Thoracic aorta (tissue), 2 donors: Measurements from ENCODE around the gene TEX261. TPM values are rescaled to one million over a fixed set of nuclear protein-coding genes. Genes with fewer than 3 reads are reported as not detected.

Experiments
- ATAC-seq: fragments of 150-250 bp; one replicate; pipeline ENCODE4 v1.8.0; 2017; ENCODE audit warnings: low read depth; ENCODE audit not compliant: insufficient number of reproducible peaks, low FRiP score
- DNase-seq: peaks from one replicate; pipeline ENCODE4 v3.0.0-alpha.2; 2020; ENCODE audit warnings: low spot score
- H3K27ac ChIP-seq, 2 donors: fragments of 200-600 bp; sonication (generic); 1 replicate in 1 of 2; 2 replicates in 1 of 2; pipeline ENCODE4 v1.5.1; 2016; ENCODE audit warnings: mild to moderate bottlenecking in 2 of 2, moderate library complexity in 2 of 2
- H3K27me3 ChIP-seq: fragments of 200-600 bp; sonication (generic); replicated peaks from 2 replicates; pipeline ENCODE4 v1.6.0; 2016; ENCODE audit warnings: mild to moderate bottlenecking; ENCODE audit not compliant: insufficient read depth
- H3K36me3 ChIP-seq: fragments of 200-600 bp; sonication (generic); one replicate; pipeline ENCODE4 v1.5.1; 2016
- H3K4me1 ChIP-seq, 2 donors: fragments of 200-600 bp; sonication (generic); 1 replicate in 1 of 2; 2 replicates in 1 of 2; pipeline versions ENCODE4 v1.5.1 to v1.6.0; 2016; ENCODE audit warnings: low read depth in 2 of 2, mild to moderate bottlenecking in 1 of 2; ENCODE audit not compliant: control insufficient read depth in 1 of 2
- H3K4me3 ChIP-seq: fragments of 200-600 bp; sonication (generic); 2 replicates; pipeline ENCODE4 v1.5.1; 2016; ENCODE audit warnings: mild to moderate bottlenecking
- H3K9me3 ChIP-seq: fragments of 200-600 bp; sonication (generic); 2 replicates; pipeline ENCODE4 v1.5.1; 2016
- CTCF ChIP-seq: fragments of 200-600 bp; sonication (generic); IDR thresholded peaks from one replicate; pipeline ENCODE4 v1.5.1; 2019; ENCODE audit warnings: antibody characterized with exemption
- total RNA-seq, 2 donors: library from RNA; depleted of rRNA; stranded (reverse); fragments of >200 nt; gene quantifications; one replicate each; pipeline versions ENCODE4 v1.1.0 to v1.2.3, GENCODE V29; 2016

Gene TEX261
- total RNA-seq, 2 donors from 2014 or later = 35.9 to 45.1 TPM

- Histone ChIP-seq H3K27me3 (peaks cover under 1% of the 10 kb centered on the region), H3K36me3 (no peaks in the 10 kb centered on the region), H3K27ac (no peak overlapping the region), H3K4me1 (no peaks in the 10 kb centered on the region), H3K9me3 (no peaks in the 10 kb centered on the region), H3K4me3 (no peak overlapping the region)
- TF ChIP-seq CTCF = no peak
- ATAC-seq = no peak
- no peak for DNase-seq
Measured at GRCh38 chr2:70959271-70959761, 35.4 kb downstream of the TEX261 start.

GRCh38 chr2:70958759-70959158 is 35.9 kb downstream of the TEX261 start:
- H3K27me3 ChIP-seq = peaks cover 5% of the 10 kb centered on the region
- no peaks in the 10 kb centered on the region for H3K4me1 ChIP-seq
- H3K9me3 ChIP-seq = no peaks in the 10 kb centered on the region
- no peak for ATAC-seq
- H3K27ac ChIP-seq = no peak overlapping the region
- no peak for TF ChIP-seq CTCF
- DNase-seq = no peak
- H3K36me3 ChIP-seq = no peaks in the 10 kb centered on the region
- H3K4me3 ChIP-seq = no peak overlapping the region

GRCh38 chr2:70957798-70958197 is 36.9 kb downstream of the TEX261 start:
- DNase-seq = no peak

GRCh38 chr2:70956141-70956540 is 38.5 kb downstream of the TEX261 start:
- H3K9me3 ChIP-seq = no peaks in the 10 kb centered on the region
- H3K4me3 ChIP-seq = no peak overlapping the region
- no peak overlapping the region for H3K27ac ChIP-seq
- ATAC-seq (no peak), DNase-seq (no peak)
- no peaks in the 10 kb centered on the region for H3K36me3 ChIP-seq
- peaks cover 5% of the 10 kb centered on the region for H3K27me3 ChIP-seq
- TF ChIP-seq CTCF = no peak
- H3K4me1 ChIP-seq = no peaks in the 10 kb centered on the region

More at GRCh38 chr2:70957798-70958197, 36.9 kb downstream of the TEX261 start:
- TF ChIP-seq CTCF = no peak
- H3K9me3 ChIP-seq = no peaks in the 10 kb centered on the region
- ATAC-seq = no peak
- no peaks in the 10 kb centered on the region for H3K36me3 ChIP-seq
- peaks cover 5% of the 10 kb centered on the region for H3K27me3 ChIP-seq
- H3K27ac ChIP-seq = no peak overlapping the region
- H3K4me1 ChIP-seq = no peaks in the 10 kb centered on the region
- H3K4me3 ChIP-seq = no peak overlapping the region

GRCh38 chr2:70954886-70955285 is 39.8 kb downstream of the TEX261 start:
- Histone ChIP-seq H3K36me3 (no peaks in the 10 kb centered on the region), H3K27me3 (peaks cover 5% of the 10 kb centered on the region), H3K27ac (no peak overlapping the region), H3K4me3 (no peak overlapping the region), H3K4me1 (no peaks in the 10 kb centered on the region), H3K9me3 (no peaks in the 10 kb centered on the region)
- no peak for TF ChIP-seq CTCF
- no peak for DNase-seq
- no peak for ATAC-seq
